Measurements from ENCODE around the gene SHISA9.
"Not testable (repeated sequence)": the region's sequence is repeated elsewhere in the genome, so short reads cannot be mapped to it uniquely, and the experiment has no call there.

The SHISA9 gene

DNA sequence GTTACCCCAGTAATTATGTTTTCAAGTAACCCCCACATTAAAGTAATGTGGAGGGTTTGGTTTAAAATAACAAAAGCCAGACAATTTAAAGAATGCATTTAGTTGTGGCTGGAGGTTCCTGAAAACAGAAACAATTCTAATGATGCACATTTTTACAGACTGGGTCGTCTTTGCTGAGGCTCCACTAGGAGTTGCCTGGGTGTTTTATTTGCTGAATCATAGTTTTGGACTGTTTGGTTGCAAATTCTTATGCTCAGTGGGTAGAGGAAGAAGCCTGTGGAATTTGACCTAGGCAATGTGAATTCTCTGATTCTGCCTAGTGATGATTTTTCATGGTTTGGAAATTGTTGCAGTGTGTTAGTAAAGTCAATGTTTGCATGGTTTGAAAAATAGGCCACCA lies 16.3 kb downstream of the SHISA9 start:
- Histone ChIP-seq H3K27me3 (ENCODE audit: insufficient read depth, low read length) (no peaks in the 10 kb centered on the region), H3K4me1 (ENCODE audit: control insufficient read depth in 1 of 2, insufficient read depth in 2 of 2, low read length in 2 of 2) (peaks cover 0 to 3% of the 10 kb centered on the region in 2 experiments), H3K18ac (ENCODE audit: low read length) (no peak overlapping the region), H4K91ac (ENCODE audit: low read depth, low read length) (no peak overlapping the region), H3K36me3 (ENCODE audit: control insufficient read depth in 1 of 2, insufficient read depth in 2 of 2, low read length in 2 of 2) (peaks cover 0 to 5% of the 10 kb centered on the region in 2 experiments), H2BK12ac (ENCODE audit: low read length) (no peak overlapping the region), H2BK5ac (ENCODE audit: low read depth, low read length, poor library complexity) (no peak overlapping the region), H3K9me3 (ENCODE audit: insufficient read depth, low read depth, low read length) (no peaks in the 10 kb centered on the region), H4K12ac (ENCODE audit: low read depth, low read length) (no peak overlapping the region), H2BK120ac (ENCODE audit: insufficient read depth, low read length, poor library complexity) (no peak overlapping the region), H4K8ac (ENCODE audit: low read depth, low read length) (no peak overlapping the region), H2AFZ (ENCODE audit: insufficient read depth, low read length, poor library complexity) (no peak overlapping the region), H3K79me2 (ENCODE audit: control insufficient read depth, insufficient read depth, low read length, poor library complexity) (no peaks in the 10 kb centered on the region), H3K23ac (ENCODE audit: low read length) (no peak overlapping the region), H3K27ac (ENCODE audit: low read depth, low read length) (no peak overlapping the region), H3K79me1 (ENCODE audit: low read length) (peaks cover 1% of the 10 kb centered on the region), H3K14ac (ENCODE audit: low read length) (no peak overlapping the region), H3K9ac (ENCODE audit: low read length) (no peak overlapping the region), H3K4ac (ENCODE audit: low read depth, low read length) (no peak overlapping the region), H3K4me2 (ENCODE audit: low read length) (no peak overlapping the region), H3K4me3 (ENCODE audit: low read depth, low read length) (no peak overlapping the region), H2AK5ac (ENCODE audit: low read length) (no peak overlapping the region)
- no CpG with 5 or more reads among the region's 1 CpG for WGBS (ENCODE audit: extremely low coverage, insufficient coverage, insufficient read length)
- DNase-seq: no peak

DNA sequence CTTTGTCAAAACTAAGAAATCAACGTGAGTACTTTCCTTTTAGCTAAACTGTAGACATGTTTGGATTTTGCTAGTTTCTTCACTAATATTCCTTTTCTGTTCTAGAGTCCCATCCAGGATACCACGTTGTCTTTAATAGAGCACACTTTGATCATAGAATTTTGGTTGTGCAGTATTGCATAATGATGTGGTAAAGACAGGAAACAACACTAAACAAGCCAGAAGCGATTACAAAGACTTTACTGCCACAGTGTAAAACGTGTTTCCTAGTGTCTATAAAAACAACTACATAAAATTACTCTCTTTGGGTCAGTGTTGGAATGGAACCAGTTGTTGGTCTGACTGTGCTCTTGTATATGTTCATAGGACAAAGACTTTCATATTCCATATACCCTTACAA lies 19.3 kb downstream of the SHISA9 start:
- no peak overlapping the region for H3K9ac ChIP-seq (ENCODE audit: low read length)
- no peak overlapping the region for H3K4me3 ChIP-seq (ENCODE audit: low read depth, low read length)
- no peak overlapping the region for H3K18ac ChIP-seq (ENCODE audit: low read length)
- H3K27ac ChIP-seq (ENCODE audit: low read depth, low read length): no peak overlapping the region
- no peak overlapping the region for H2BK120ac ChIP-seq (ENCODE audit: insufficient read depth, low read length, poor library complexity)
- WGBS (ENCODE audit: extremely low coverage, insufficient coverage, insufficient read length): no CpG with 5 or more reads among the region's 4 CpGs
- no peak overlapping the region for H2AFZ ChIP-seq (ENCODE audit: insufficient read depth, low read length, poor library complexity)
- no peak for DNase-seq
- H2BK5ac ChIP-seq (ENCODE audit: low read depth, low read length, poor library complexity): no peak overlapping the region
- no peak overlapping the region for H4K12ac ChIP-seq (ENCODE audit: low read depth, low read length)
- H3K27me3 ChIP-seq (ENCODE audit: insufficient read depth, low read length): no peaks in the 10 kb centered on the region
- H3K79me2 ChIP-seq (ENCODE audit: control insufficient read depth, insufficient read depth, low read length, poor library complexity): no peaks in the 10 kb centered on the region
- H3K36me3 ChIP-seq (ENCODE audit: control insufficient read depth in 1 of 2, insufficient read depth in 2 of 2, low read length in 2 of 2): peaks cover 0 to 2% of the 10 kb centered on the region in 2 experiments
- H3K23ac ChIP-seq (ENCODE audit: low read length): no peak overlapping the region
- H3K4me2 ChIP-seq (ENCODE audit: low read length): no peak overlapping the region
- peaks cover 1% of the 10 kb centered on the region for H3K79me1 ChIP-seq (ENCODE audit: low read length)
- H3K14ac ChIP-seq (ENCODE audit: low read length): no peak overlapping the region
- H3K4ac ChIP-seq (ENCODE audit: low read depth, low read length): no peak overlapping the region
- no peak overlapping the region for H2AK5ac ChIP-seq (ENCODE audit: low read length)
- no peak overlapping the region for H4K8ac ChIP-seq (ENCODE audit: low read depth, low read length)
- H3K4me1 ChIP-seq (ENCODE audit: control insufficient read depth in 1 of 2, insufficient read depth in 2 of 2, low read length in 2 of 2): peaks cover 0 to 3% of the 10 kb centered on the region in 2 experiments
- H2BK12ac ChIP-seq (ENCODE audit: low read length): no peak overlapping the region
- no peaks in the 10 kb centered on the region for H3K9me3 ChIP-seq (ENCODE audit: insufficient read depth, low read depth, low read length)
- no peak overlapping the region for H4K91ac ChIP-seq (ENCODE audit: low read depth, low read length)

DNA sequence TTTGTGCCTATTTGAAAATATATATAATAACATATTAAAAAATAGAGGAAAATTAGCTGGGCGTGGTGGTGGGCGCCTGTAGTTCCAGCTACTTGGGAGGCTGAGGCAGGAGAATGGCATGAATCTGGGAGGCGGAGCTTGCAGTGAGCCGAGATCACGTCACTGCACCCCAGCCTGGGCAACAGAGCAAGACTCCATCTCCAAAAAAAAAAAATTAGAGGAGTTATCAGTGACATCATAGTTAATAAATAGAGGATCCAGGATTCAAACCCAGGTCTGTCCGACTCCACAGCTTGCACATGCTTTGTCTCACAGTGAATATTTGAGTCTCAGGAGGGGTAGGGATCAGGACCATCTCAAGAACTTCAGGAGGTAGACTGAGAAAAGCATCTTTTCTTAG lies 22.2 kb downstream of the SHISA9 start:
- no CpG with 5 or more reads among the region's 6 CpGs for WGBS (ENCODE audit: extremely low coverage, insufficient coverage, insufficient read length)
- not testable (repeated sequence) for H3K79me2 ChIP-seq (ENCODE audit: control insufficient read depth, insufficient read depth, low read length, poor library complexity); DNase-seq; H3K9me3 ChIP-seq (ENCODE audit: insufficient read depth, low read depth, low read length); H3K4me3 ChIP-seq (ENCODE audit: low read depth, low read length); H3K4ac ChIP-seq (ENCODE audit: low read depth, low read length); H3K27ac ChIP-seq (ENCODE audit: low read depth, low read length); H2AK5ac ChIP-seq (ENCODE audit: low read length); H3K79me1 ChIP-seq (ENCODE audit: low read length); H4K91ac ChIP-seq (ENCODE audit: low read depth, low read length); H4K8ac ChIP-seq (ENCODE audit: low read depth, low read length); H3K9ac ChIP-seq (ENCODE audit: low read length); H3K4me2 ChIP-seq (ENCODE audit: low read length); H3K14ac ChIP-seq (ENCODE audit: low read length); H3K27me3 ChIP-seq (ENCODE audit: insufficient read depth, low read length); H2AFZ ChIP-seq (ENCODE audit: insufficient read depth, low read length, poor library complexity); H4K12ac ChIP-seq (ENCODE audit: low read depth, low read length); H3K18ac ChIP-seq (ENCODE audit: low read length); H3K36me3 ChIP-seq (ENCODE audit: control insufficient read depth in 1 of 2, insufficient read depth in 2 of 2, low read length in 2 of 2); H2BK5ac ChIP-seq (ENCODE audit: low read depth, low read length, poor library complexity); H2BK120ac ChIP-seq (ENCODE audit: insufficient read depth, low read length, poor library complexity); H2BK12ac ChIP-seq (ENCODE audit: low read length); H3K4me1 ChIP-seq (ENCODE audit: control insufficient read depth in 1 of 2, insufficient read depth in 2 of 2, low read length in 2 of 2); H3K23ac ChIP-seq (ENCODE audit: low read length)

- no peak overlapping the region for H3K4me2 ChIP-seq (ENCODE audit: low read length)
- H3K9me3 ChIP-seq (ENCODE audit: insufficient read depth, low read depth, low read length): no peaks in the 10 kb centered on the region
- H3K4ac ChIP-seq (ENCODE audit: low read depth, low read length): no peak overlapping the region
- H3K9ac ChIP-seq (ENCODE audit: low read length): no peak overlapping the region
- no peak overlapping the region for H3K14ac ChIP-seq (ENCODE audit: low read length)
- no peaks in the 10 kb centered on the region for H3K4me1 ChIP-seq (ENCODE audit: control insufficient read depth in 1 of 2, insufficient read depth in 2 of 2, low read length in 2 of 2)
- WGBS (ENCODE audit: extremely low coverage, insufficient coverage, insufficient read length): no CpG with 5 or more reads among the region's 7 CpGs
- no peak overlapping the region for H2BK120ac ChIP-seq (ENCODE audit: insufficient read depth, low read length, poor library complexity)
- H3K36me3 ChIP-seq (ENCODE audit: control insufficient read depth in 1 of 2, insufficient read depth in 2 of 2, low read length in 2 of 2): no peaks in the 10 kb centered on the region
- H2BK5ac ChIP-seq (ENCODE audit: low read depth, low read length, poor library complexity): no peak overlapping the region
- no peaks in the 10 kb centered on the region for H3K27me3 ChIP-seq (ENCODE audit: insufficient read depth, low read length)
- no peak overlapping the region for H2BK12ac ChIP-seq (ENCODE audit: low read length)
- H4K8ac ChIP-seq (ENCODE audit: low read depth, low read length): no peak overlapping the region
- no peak overlapping the region for H2AK5ac ChIP-seq (ENCODE audit: low read length)
- H2AFZ ChIP-seq (ENCODE audit: insufficient read depth, low read length, poor library complexity): no peak overlapping the region
- H3K79me2 ChIP-seq (ENCODE audit: control insufficient read depth, insufficient read depth, low read length, poor library complexity): no peaks in the 10 kb centered on the region
- H3K23ac ChIP-seq (ENCODE audit: low read length): no peak overlapping the region
- no peak overlapping the region for H3K18ac ChIP-seq (ENCODE audit: low read length)
- H3K27ac ChIP-seq (ENCODE audit: low read depth, low read length): no peak overlapping the region
- H4K12ac ChIP-seq (ENCODE audit: low read depth, low read length): no peak overlapping the region
- no peak for DNase-seq
- no peak overlapping the region for H4K91ac ChIP-seq (ENCODE audit: low read depth, low read length)
- H3K79me1 ChIP-seq (ENCODE audit: low read length): no peaks in the 10 kb centered on the region
- no peak overlapping the region for H3K4me3 ChIP-seq (ENCODE audit: low read depth, low read length)
Measured at GRCh38 chr16:12925026-12925800, 23.8 kb downstream of the SHISA9 start.

Data from trophoblast cell (in vitro differentiated cells and primary cell).